Stimulated activated CD4-positive, alpha-beta T cell treated with anti-CD3 and anti-CD28 coated beads, Interleukin-12 subunit alpha, Interleukin-12 subunit beta, amount 100 ng/mL, for 4 hours (primary cell): ENCODE results near the gene RC3H1.
"Not testable (repeated sequence)": the region's sequence is repeated elsewhere in the genome, so short reads cannot be mapped to it uniquely, and the experiment has no call there.

Experiments used
- DNase-seq: peaks from one replicate; pipeline ENCODE4 v3.0.0-alpha.2; 2020

Gene RC3H1

DNA sequence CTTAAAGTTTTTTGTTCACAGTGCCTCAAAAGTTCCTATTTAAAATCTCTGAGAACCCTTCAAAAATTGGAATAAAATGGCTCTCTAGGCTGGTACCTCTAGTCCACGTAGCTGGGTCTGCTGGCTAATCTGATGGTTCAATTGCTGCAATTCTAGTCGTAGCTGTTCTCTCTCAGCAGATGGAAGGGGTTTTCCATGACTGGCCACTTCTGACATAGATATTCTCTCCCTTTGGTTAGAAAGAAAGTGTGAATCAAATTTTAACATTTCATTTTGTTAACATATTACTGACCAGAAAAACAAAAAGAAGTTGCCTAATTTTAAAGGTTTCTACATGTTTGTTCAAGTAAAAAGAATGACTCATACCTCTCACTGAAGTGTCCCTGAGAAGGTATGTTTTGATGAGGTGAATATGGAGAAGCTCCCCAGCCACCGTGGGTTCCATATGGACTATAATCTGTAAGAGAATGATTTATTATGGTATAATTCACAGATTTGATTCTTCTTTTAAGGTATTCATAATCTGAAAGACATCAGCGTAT lies 75.7 kb downstream of the RC3H1 start:
- no peak for DNase-seq

DNA sequence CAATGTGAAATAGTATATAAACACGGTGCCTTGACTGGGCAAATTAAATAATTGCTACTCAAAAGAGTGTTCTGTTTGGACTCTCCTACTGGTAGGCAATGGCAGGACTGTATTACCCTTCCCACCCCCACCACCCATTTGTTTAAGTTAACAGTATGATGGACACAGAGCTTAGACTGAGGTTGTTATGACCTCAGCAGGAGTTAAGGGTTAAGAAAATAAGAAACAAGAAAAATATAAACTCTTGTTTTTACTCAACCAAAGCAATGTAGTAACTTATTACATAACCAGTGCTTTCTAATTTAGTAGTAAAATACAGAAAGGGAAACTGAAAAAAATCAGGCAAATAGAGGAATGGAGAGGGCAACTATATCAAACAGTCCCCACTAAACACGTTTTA lies 85.1 kb downstream of the RC3H1 start:
- no peak for DNase-seq

DNA sequence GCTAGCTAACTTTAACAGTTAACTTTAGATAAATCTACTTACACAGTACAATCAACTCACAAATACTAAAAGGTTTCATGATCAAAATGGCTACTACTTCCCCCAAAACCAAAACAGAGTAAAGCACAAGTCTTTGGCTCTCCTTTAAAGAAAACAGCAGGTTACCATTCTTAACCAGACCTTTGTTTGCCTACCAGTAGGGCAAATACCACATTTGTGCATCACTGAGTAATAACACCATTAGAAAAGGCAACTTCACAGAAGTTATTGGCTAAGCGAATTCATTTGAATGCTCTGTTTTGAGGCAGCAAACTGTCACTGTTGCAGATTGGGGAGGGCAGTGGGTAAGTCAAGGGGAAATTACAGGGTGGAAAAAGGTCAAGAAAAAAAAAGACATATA lies 87.7 kb downstream of the RC3H1 start:
- no peak for DNase-seq

DNA sequence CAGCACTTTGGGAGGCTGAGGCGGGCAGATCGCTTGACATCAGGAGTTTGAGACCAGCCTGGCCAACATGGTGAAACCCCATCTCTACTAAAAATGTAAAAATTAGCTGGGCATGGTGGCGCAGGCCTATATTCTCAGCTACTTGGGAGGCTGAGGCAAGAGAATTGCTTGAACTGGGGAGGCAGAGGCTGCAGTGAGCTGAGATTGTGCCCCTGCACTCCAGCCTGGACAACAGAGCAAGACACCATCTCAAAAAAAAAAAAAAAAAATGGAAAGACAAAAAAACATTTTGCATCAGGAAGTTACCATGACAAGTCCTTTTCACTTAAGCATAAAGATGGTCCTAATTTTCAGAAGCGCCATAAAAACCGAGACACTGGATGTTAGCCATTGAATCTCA lies 91.6 kb downstream of the RC3H1 start:
- DNase-seq, result not testable (repeated sequence)

DNA sequence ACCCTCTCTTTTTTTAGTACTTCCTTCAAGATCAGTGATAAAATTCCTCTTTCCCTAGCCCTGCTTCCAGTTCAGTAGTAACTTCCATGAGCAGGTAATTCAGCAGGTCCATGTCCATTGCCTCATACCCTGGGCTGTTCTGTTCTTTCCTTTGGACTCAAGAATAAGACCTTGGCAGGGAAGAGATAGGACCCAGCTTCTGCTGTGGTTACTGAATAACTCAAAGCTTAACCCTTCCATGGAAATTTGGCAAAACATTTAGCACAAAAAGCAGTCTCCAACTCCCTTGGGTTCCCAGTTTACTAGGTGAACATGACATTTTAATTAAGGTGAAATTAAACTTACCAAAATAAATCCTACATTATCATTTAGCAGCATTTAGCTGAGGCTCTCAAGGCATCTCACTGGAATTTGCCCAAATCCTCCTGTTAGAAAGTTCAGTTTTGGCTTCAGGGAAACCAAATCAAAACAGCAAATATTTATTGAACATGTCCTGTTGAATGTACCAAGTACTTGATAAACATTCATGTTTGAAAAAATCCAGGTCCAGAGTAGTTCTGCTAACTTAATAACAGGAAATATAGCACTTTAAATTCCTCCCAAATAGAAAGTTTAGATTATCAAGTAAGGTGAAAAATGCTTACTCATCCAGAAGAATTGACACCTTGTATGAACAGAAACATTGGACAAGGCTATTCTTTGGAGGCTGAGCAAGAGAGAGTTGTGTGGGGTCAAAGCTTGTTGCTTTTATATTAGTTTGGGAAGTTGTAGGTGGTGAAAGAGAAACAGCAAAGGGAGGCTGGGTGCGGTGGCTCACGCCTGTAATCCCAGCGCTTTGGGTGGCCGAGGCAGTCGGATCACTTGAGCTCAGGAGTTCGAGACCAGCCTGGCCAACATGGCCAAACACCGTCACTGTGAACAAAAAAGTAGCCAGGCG lies 96.6 kb downstream of the RC3H1 start:
- no peak for DNase-seq

DNA sequence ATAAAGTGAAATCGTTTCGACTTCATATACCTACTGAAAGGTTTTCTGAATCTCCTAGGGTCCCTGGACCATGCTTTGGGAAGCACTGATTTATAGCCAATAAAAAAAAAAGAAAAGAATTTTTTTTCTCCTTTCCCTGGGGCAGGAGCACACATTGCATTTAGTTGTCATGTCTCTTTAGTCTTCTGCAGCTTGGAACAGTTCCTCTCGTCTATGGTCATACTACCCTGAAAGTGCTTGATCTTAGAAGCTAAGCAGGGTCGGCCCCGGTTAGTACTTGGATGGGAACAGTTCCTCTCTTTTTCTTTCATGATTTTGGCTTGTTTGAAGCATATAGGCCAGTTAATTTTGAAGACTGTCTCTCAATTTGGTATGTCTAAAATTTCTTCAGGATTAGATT lies 101.3 kb downstream of the RC3H1 start:
- no peak for DNase-seq

DNA sequence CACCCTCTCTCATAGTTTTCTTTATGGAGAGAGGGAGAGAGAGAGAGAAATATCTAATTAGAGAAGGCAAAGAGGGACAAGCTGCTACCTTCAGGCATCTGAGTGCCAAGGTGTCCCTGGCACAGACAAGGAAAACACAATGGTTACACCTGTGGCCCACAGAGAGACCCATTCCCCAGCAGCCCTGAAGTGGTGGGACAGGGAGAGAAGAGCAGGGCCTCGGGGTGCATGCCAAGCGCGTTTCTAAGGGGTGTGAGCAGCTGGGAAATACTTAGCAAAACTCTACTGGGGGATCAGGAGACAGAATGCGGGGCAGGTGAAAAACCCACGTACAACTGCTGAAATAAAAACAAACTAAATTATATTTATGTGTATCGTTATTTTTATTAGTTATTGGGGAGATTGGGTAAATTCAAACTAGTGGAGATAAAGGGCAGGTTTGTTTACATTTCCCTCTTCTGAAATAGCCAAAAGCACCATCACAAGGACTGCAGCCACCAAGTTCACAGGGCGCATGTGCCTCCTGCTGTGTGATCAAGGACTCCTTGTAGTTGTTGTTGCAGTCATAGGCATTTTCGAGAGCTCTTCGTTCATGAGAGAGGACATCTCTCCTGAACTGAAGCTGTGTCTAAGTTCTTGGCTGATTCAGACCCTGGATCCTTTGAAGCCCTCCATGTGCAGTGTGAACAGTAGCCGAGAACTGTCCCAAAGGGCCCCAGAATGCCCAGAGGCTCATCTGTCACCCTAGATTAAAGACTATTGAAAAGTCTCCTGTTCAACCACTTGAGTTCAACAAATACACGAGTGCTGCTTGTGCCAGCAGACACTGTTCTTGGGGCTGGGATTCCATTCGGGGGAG lies 104.3 kb downstream of the RC3H1 start:
- no peak for DNase-seq

DNA sequence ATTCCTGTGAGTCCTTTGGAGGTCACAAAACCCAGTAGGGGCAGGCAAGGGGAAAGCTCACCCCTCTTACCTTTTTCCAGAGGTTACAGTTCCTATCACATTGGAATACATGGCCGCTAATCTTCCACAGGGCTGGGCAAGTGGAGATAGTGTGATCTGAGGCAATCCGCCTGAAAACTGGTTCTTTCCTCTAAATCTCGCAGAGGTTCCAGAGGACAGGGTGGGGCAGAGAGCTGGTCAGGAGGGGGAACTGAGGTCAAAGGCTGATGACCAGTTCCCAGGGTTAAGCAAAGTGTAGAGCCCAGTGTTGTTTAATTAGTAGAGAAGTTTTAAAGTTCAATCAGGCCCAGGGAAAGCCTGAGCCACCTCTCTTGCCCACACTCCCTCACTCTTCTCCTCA lies 105.0 kb downstream of the RC3H1 start, which contains the start of gene SERPINC1:
SERPINC1 (minus strand) TSS at position 179 of the 400 bp plus-strand sequence; CDS start at position 111, 68 bp downstream.
- DNase-seq, result no peak

DNA sequence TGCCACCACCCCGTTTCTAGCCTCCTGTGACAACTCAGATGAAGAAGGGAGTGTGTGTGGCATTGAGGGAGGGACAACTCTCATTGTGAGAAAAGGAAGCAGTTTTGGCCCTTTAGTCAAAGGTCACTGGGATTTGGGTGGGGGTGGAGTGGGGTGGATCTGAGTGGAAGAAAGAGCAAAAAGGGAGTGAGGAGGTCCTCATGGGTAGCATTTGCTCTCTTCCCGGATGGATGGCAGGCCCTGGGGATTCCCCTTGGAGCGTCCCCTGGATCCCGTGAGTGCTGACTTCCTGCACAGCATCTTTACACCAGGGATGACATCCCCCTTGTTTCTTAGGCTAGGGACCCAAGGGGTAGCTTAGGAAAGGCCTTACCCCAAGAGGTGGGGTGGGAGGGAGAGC lies 105.5 kb downstream of the RC3H1 start:
- no peak for DNase-seq

DNA sequence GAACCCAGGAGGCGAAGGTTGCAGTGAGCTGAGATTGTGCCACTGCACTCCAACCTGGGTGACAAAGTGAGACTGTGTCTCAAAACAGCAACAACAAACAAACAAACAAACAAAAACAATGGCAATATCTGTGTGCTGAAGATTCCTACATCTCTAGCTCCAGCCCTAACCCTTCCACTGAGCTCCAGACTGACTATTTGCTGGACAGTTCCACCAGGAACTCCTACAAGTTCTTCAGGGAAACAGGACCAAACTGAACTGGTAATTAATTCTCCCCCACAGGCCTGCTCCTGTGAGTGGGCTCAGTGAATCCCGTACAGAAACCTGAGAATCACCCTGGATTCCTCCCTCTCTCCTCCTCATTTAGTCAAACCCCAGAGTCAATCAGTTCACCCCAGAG lies 106.6 kb downstream of the RC3H1 start:
- DNase-seq, result no peak

DNA sequence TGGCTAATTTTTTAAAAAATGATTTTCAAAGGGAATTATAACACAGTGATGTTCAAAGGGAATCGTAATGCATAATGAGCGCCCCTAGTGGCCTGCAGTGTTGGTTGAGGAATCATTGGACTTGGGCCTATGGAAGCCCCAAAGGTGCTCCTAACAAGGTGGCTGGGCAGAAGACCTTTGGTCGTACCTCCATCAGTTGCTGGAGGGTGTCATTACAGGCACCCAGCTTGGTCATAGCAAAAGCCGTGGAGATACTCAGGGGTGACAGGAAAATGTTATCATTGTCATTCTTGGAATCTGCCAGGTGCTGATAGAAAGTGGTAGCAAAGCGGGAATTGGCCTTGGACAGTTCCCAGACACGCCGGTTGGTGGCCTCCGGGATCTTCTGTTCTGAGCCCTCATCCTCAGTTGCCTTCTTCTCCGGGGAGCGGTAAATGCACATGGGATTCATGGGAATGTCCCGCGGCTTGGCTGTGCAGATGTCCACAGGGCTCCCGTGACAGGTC lies 107.7 kb downstream of the RC3H1 start:
- DNase-seq, result no peak

DNA sequence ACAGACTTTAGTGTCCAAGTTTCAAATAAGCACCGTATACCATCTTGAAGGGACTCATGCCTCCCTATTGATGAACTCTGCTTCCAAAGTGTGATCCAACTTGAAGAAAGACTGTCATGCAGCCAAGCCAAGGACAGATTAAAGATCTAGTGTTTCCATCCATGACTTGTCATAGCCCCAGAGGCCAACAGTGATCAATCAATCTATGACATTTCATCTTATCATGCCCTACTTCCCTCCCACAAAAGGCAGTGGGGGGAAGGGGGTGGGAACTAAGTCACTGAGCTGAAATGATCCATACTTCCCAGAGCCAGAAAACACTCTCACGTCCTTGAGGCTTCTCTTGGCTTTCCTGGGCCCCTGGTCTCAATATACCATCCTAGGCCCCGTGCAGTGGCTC lies 109.0 kb downstream of the RC3H1 start:
- no peak for DNase-seq

DNA sequence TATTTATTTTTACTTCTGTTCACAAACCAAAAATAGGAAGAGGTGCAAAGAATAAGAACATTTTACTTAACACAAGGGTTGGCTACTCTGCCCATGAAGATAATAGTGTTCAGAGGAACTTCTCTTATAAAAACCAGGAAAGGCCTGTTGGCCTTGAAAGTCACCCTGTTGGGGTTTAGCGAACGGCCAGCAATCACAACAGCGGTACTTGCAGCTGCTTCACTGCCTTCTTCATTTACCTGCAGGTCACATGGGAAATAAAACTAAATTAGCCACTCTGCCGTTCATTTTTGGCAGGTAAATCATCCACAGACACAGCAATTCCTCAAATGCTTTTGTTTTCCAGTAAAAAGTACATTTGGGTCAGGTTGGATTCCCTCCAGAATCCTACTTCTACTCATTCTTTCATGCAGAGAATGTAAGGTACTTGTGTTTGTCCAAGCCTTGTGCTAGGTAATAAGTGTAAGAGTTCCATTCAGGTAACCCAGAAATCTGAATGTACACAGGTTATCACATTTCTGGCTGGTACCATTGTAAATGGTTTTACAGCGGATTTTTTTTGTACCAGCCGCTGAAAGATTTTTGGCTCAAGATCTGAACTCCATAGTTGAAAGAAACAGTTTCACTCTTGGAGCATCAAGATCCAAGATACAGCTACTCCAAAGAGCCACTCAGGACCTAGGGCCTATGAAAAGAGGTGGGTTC lies 118.2 kb downstream of the RC3H1 start:
- no peak for DNase-seq

DNA sequence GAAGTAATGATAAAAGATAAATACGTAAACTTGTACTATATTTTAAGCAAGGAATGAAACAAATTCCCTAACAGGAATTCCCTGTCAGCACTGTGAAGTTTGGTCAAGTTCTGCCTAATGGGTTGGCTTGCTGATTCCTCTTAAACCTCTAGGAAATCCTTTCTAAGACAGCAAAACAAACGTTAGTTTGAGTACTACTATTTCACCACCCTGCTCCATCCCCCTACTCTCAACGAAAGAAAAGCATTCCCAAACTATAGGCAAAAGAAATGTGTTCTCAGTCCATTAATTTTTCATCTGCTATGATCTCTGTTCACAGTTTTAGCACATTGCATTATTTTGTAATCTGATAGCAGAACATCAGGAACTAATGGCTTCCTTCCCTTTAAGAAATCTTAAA lies 121.2 kb downstream of the RC3H1 start:
- no peak for DNase-seq

DNA sequence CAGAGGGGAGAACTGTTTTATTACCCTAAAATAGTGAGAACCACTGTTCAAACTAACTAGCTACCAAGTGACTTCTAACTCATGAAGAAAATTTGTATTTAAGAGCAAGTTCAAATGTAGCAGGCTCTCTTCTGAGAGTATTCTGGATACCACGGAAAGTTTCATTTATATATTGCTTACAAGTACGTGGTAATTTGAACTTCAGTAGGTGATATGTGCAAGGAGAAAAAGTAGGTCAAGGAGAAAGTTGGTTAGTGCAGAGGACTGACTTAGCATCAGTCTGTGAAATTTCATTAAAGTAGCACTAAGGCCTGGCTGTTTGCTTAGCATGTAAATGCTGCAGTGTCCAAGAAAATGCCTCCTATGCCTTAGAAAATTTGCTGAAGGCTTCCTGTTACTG lies 121.7 kb downstream of the RC3H1 start:
- DNase-seq, result no peak

DNA sequence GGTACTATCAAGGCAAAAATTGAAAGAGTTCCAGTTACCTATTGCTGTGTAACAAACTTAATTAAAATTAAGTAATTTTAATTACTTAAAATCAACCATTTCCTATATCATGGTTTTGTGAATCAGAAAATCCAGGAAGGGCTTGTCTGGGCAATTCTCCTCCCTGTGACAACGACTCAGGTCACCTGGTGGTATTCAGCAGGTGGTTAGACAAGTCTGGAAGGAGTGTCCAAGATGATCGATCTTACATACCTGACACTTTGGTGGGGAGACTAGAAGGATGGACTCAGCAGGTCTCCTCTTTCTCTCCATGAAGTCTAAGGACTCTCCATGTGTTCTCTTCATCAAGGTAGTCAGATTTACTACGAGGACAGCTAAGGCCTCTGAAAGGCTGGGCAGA lies 128.0 kb downstream of the RC3H1 start:
- no peak for DNase-seq

DNA sequence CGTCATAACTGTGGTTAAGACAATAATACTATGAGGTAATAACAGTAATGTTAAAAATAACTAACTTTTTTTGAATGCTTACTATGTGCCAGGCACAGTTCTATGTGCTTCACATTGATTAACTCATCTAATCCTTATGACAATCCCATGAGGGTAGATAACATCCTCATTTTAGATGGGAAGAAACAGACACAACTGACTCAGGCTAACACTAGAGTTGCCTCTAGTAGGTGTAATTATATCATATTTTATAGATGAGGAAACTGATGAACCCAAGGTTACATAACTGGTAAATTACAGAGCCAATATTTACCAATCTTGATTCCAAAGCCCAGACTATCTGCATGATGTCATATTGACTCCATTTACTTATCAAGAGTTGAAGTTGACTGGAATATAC lies 128.5 kb downstream of the RC3H1 start:
- DNase-seq, result no peak

DNA sequence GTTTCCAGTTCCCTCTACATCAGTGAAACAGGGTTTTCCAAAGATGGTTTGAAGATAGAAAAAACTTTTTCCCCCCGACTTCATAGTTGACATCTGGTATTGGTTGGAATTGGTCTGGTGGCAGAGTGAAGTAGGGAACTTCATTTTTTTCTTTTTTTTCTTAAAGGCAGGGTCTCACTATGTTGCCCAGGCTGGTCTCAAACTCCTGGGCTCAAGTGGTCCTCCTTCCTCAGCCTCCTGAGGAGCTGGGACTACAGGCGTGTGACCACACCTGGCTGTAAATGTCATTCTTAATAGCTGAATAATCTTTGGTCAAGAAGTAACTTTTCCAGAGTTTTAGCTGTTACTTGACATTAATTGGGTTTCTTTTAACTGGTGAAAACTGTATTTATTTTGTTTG lies 132.3 kb downstream of the RC3H1 start:
- DNase-seq, result no peak

DNA sequence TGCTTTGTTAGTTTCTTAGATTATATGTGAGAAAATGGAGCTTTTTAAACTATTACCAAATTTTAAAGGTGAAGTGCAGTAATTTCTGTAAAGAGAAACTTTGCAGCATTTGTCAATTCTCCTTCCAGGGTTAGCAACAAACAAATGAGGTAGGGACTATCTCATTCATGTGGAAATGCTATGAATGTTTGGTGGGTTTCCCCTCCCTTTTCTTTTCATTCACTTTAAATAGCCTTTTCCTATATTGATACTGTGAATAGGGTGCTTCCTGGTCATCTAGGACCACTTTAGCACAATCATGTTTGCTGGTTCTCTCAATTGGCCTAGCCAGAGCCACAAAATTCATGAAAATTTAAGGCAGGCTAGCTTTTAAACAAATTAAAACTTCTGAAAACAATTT lies 133.4 kb downstream of the RC3H1 start:
- DNase-seq, result no peak

DNA sequence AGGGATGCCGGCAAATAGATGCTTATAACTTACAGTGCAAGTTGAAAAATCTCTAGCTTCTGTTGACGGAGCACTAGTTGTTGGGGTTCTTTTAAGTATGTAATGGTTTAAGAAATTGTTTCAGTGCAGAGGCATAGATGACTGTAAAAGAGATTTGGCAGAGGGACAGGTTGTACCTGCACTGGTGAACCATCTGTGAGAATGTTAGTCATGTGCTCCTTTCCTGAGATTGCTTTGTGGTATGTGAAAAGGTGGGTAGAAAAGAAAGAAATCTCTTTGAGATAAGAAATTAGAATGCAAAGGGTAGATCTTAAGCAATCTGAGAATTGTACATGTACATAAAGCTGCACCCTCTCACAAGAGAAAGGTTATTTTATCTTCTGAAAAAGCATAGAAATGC lies 134.5 kb downstream of the RC3H1 start:
- DNase-seq, result no peak

DNA sequence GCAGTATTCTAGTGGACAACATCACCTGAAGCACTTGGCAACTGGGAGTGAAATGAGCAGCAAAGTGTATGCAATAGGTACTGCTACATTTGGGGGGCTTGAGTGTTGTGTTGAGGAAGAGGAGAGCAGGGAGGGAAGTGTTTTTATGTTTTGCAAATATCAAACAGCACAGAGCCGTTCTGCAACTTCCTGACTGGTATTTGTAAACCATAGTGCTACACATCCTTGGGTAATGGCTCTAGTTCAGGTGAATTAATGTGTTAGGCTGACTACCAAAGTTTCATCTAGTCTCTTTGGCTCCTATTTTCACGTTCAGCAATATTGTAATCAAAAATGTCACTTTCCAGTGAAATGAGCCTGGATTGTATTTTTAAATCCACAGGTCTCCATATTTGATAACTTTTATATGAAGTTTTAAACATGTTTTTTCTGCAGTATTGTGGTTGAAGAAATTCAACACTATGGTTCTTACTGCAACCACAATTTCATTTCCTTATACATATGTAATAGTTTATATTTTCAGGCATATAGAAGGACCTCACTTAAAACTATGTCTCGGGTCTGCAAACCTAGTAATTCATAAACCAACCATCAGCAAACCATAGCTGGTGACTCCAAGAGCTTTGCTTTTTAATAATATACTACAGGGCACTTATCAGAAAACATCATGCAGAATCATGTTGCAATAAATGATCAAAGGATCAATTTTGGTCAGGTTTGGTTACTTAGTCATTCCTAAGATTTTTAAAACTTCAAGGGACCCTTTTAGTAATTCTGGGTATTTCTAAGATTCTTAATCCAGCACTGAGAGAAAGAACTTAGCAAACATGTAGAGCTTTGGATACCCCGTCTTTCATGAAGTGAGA lies 135.2 kb downstream of the RC3H1 start:
- DNase-seq, result no peak

DNA sequence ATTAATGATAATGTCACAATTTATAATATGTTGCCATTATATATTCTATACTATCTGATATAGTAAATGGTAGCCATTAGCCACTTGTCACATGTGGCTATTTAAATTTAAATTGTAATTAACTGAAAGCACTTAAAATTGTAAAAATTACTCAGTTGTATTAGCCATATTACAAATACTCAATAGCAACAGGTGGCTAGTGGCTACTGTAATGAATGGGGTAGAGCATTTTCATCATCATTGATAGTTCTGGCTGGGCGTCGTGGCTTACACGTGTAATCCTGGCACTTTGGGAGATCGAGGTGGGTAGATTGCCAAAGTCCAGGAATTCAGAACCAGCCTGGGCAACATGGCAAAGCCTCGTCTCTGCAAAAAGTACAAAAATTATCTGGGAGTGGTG lies 137.5 kb downstream of the RC3H1 start:
- no peak for DNase-seq
